SK-N-SH (cell line): ENCODE results near the gene PCIF1. TPM values are rescaled to one million over a fixed set of nuclear protein-coding genes. Genes with fewer than 3 reads are reported as not detected.

ENCODE experiments used
- CTCF ChIA-PET: fragments of 300-600, 350-600 bp; formaldehyde crosslinking; extraction: SDS; loops from one replicate; lab custom pipeline; 2021; lab: Yijun Ruan, JAX
- POLR2A ChIA-PET: fragments of 350-600 bp; sonication (Branson Sonifier 250); formaldehyde crosslinking; extraction: SDS; loops from one replicate; lab custom pipeline; 2020; ENCODE audit warnings: antibody characterized with exemption, inconsistent platforms; lab: Yijun Ruan, JAX
- DNase-seq: peaks from one replicate; pipeline ENCODE4 v3.0.0; 2012
- H2AFZ ChIP-seq: fragments of 200-600 bp; sonication (generic); 2 replicates; pipeline ENCODE4 v1.8.1; 2016; ENCODE audit warnings: antibody characterized with exemption, mild to moderate bottlenecking, low read depth
- H3F3A ChIP-seq: fragments of 200-600 bp; sonication (generic); replicated peaks from 2 replicates; pipeline ENCODE3; 2016; ENCODE audit warnings: antibody characterized with exemption, mild to moderate bottlenecking; ENCODE audit not compliant: insufficient read depth
- H3K27ac ChIP-seq, 2 experiments: fragments of 200-500 bp in 1 of 2; fragments of 200-600 bp in 1 of 2; sonication (Bioruptor generic) in 1 of 2; sonication (generic), shearing (Covaris generic) in 1 of 2; 2 replicates each; pipeline versions ENCODE4 v1.5.1 to v1.6.1; 2014 to 2016; ENCODE audit warnings: low read depth in 2 of 2, inconsistent platforms in 1 of 2, low read length in 1 of 2, mild to moderate bottlenecking in 1 of 2, mixed read lengths in 1 of 2
- H3K27me3 ChIP-seq: fragments of 200-600 bp; sonication (generic), shearing (Covaris generic); 2 replicates; pipeline ENCODE4 v1.6.1; 2016; ENCODE audit warnings: mixed run types; ENCODE audit not compliant: insufficient read depth
- H3K36me3 ChIP-seq, 2 experiments: fragments of 200-500 bp in 1 of 2; fragments of 200-600 bp in 1 of 2; sonication (Bioruptor generic) in 1 of 2; sonication (generic) in 1 of 2; replicated peaks in 1 of 2; 2 replicates each; pipeline versions ENCODE3 to v1.5.1; 2014 to 2016; ENCODE audit warnings: low read length in 1 of 2, mild to moderate bottlenecking in 1 of 2; ENCODE audit not compliant: insufficient read depth in 2 of 2, control insufficient read depth in 1 of 2
- H3K4me1 ChIP-seq, 2 experiments: fragments of 200-500 bp in 1 of 2; fragments of 200-600 bp in 1 of 2; sonication (Bioruptor generic) in 1 of 2; sonication (generic), shearing (Covaris generic) in 1 of 2; 2 replicates each; pipeline versions ENCODE4 v1.5.1 to v1.6.1; 2014 to 2016; ENCODE audit warnings: low read depth in 1 of 2, low read length in 1 of 2, mixed run types in 1 of 2; ENCODE audit not compliant: insufficient read depth in 2 of 2, control insufficient read depth in 1 of 2
- H3K4me2 ChIP-seq: fragments of 200-600 bp; sonication (generic), shearing (Covaris generic); 2 replicates; pipeline ENCODE4 v1.6.1; 2017; ENCODE audit warnings: mixed run types
- H3K4me3 ChIP-seq, 2 experiments: fragments of 200-500 bp in 1 of 2; fragments of 200-600 bp in 1 of 2; sonication (Bioruptor generic) in 1 of 2; sonication (generic), shearing (Covaris generic) in 1 of 2; 2 replicates each; pipeline versions ENCODE4 v1.5.1 to v1.8.1; 2014 to 2016; ENCODE audit warnings: low read depth in 2 of 2, inconsistent platforms in 1 of 2, low read length in 1 of 2, mild to moderate bottlenecking in 1 of 2, mixed read lengths in 1 of 2, moderate library complexity in 1 of 2
- H3K79me2 ChIP-seq: fragments of 200-600 bp; sonication (generic); 2 replicates; pipeline ENCODE4 v1.8.1; 2017; ENCODE audit warnings: mild to moderate bottlenecking; ENCODE audit not compliant: insufficient read depth
- H3K9ac ChIP-seq: fragments of 200-600 bp; sonication (generic); 2 replicates; pipeline ENCODE4 v1.6.1; 2017; ENCODE audit warnings: mixed run types
- H3K9me2 ChIP-seq: fragments of 200-600 bp; sonication (generic); 2 replicates; pipeline ENCODE4 v1.6.1; 2017; ENCODE audit warnings: mixed run types
- H3K9me3 ChIP-seq: fragments of 200-600 bp; sonication (generic); 2 replicates; pipeline ENCODE4 v1.6.1; 2017; ENCODE audit warnings: mixed run types, mild to moderate bottlenecking, moderate library complexity
- H4K20me1 ChIP-seq: fragments of 200-600 bp; sonication (generic); 2 replicates; pipeline ENCODE4 v1.6.1; 2017; ENCODE audit warnings: mild to moderate bottlenecking, mixed run types; ENCODE audit not compliant: insufficient read depth
- ELF1 ChIP-seq: IDR thresholded peaks from 2 replicates; pipeline ENCODE4 v1.4.0; 2012
- EZH2phosphoT487 ChIP-seq: fragments of 200-600 bp; sonication (generic); IDR thresholded peaks from 2 replicates; pipeline ENCODE4 v1.6.1; 2017; ENCODE audit warnings: low read depth, mixed run types, mild to moderate bottlenecking, antibody characterized with exemption, moderate library complexity, borderline replicate concordance
- FOSL2 ChIP-seq: IDR thresholded peaks from 2 replicates; pipeline ENCODE4 v1.4.0; 2012; ENCODE audit warnings: low read depth, mild to moderate bottlenecking, moderate library complexity, borderline replicate concordance
- IRF3 ChIP-seq: fragments of 150-350 bp; IDR thresholded peaks from 2 replicates; pipeline ENCODE4 v1.6.1; 2016; ENCODE audit warnings: mild to moderate bottlenecking, low read depth, low read length
- MEF2A ChIP-seq: IDR thresholded peaks from 2 replicates; pipeline ENCODE4 v1.4.0; 2012; ENCODE audit warnings: low read depth, borderline replicate concordance
- MXI1 ChIP-seq: IDR thresholded peaks from 2 replicates; pipeline ENCODE4 v1.6.1; 2012; ENCODE audit warnings: mild to moderate bottlenecking, low read depth, low read length, improper control_type of control experiment
- POLR2AphosphoS5 ChIP-seq: IDR thresholded peaks from 2 replicates; pipeline ENCODE4 v1.6.1; 2012; ENCODE audit warnings: low read depth, low read length
- RXRA ChIP-seq: IDR thresholded peaks from 2 replicates; pipeline ENCODE4 v1.4.0; 2012; ENCODE audit warnings: low read depth, mild to moderate bottlenecking, borderline replicate concordance
- SIN3A ChIP-seq: IDR thresholded peaks from 2 replicates; pipeline ENCODE4 v1.6.1; 2012; ENCODE audit warnings: low read depth, mild to moderate bottlenecking, low read length, moderate library complexity, borderline replicate concordance
- TCF12 ChIP-seq: IDR thresholded peaks from 2 replicates; pipeline ENCODE4 v1.4.0; 2012
- TEAD4 ChIP-seq: IDR thresholded peaks from 2 replicates; pipeline ENCODE4 v1.4.0; 2012; ENCODE audit warnings: mild to moderate bottlenecking, borderline replicate concordance; ENCODE audit not compliant: insufficient read depth
- USF1 ChIP-seq: IDR thresholded peaks from 2 replicates; pipeline ENCODE4 v1.4.0; 2012; ENCODE audit warnings: low read depth, borderline replicate concordance
- WGBS: methylation state at CpG from one replicate; pipeline ENCODE4 v1.1.6; 2017; ENCODE audit warnings: low lambda C conversion rate; 5-methylcytosine and 5-hydroxymethylcytosine counted together
- polyA plus RNA-seq, 3 experiments: library from polyadenylated mRNA; depleted of rRNA; stranded (reverse); fragments of >200 nt; gene quantifications; 2 replicates each; pipeline ENCODE4 v1.2.3, GENCODE V29; 2012

The PCIF1 gene
- polyA plus RNA-seq, 1 of the 3 experiments (the other 2 are of a cell fraction) = 23.1 TPM

GRCh38 chr20:45918182-45918737 lies 16.2 kb upstream of the PCIF1 start:
- H3K36me3 ChIP-seq = no peaks in the 10 kb centered on the region
- no peak overlapping the region for H3K4me3 ChIP-seq
- ChIA-PET CTCF (interaction anchor here (0.8 to 2.6 kb wide), 3 partner anchors 15 to 51 kb away, joined by 3 to 8 read pairs (median 7); no protein-coding TSS in a partner anchor), POLR2A (interaction anchor here (3.3 kb wide), 2 partner anchors 12 to 16 kb away, joined by 19 to 34 read pairs; partner anchors contain the start of gene PCIF1)
- H2AFZ ChIP-seq = peak overlapping the region; percentile 56; the same call in 1 of the 2 replicates
- no peak overlapping the region for H3K4me2 ChIP-seq
- no peak for DNase-seq
- H3K9me2 ChIP-seq = no peaks in the 10 kb centered on the region
- no peaks in the 10 kb centered on the region for H3K9me3 ChIP-seq
- peaks cover 0 to 12% of the 10 kb centered on the region in 2 experiments; a peak in 1 of 4 replicates for H3K4me1 ChIP-seq
- H3F3A ChIP-seq = peaks cover 5% of the 10 kb centered on the region
- H4K20me1 ChIP-seq = no peaks in the 10 kb centered on the region
- no peak overlapping the region for H3K27ac ChIP-seq
- no peaks in the 10 kb centered on the region for H3K27me3 ChIP-seq
- TF ChIP-seq ELF1 (no peak), FOSL2 (no peak), EZH2phosphoT487 (no peak), MEF2A (no peak), POLR2AphosphoS5 (no peak), RXRA (no peak), MXI1 (no peak), TCF12 (no peak), IRF3 (no peak), TEAD4 (no peak), SIN3A (no peak)
- TF ChIP-seq, all 33 proteins: peak for 0
- WGBS = 92% methylated on average over 5 of the region's 5 CpGs
- Histone ChIP-seq H3K79me2 (no peaks in the 10 kb centered on the region), H3K9ac (no peak overlapping the region)

- peak overlapping the region; percentile 40 to 71; a peak in 2 of 4 replicates for H3K27ac ChIP-seq
- H3K4me2 ChIP-seq = peak overlapping the region; percentile 58
- H3K4me1 ChIP-seq = peaks cover 0 to 12% of the 10 kb centered on the region in 2 experiments; a peak in 1 of 4 replicates
- WGBS = 86% methylated on average over 12 of the region's 12 CpGs
- no peaks in the 10 kb centered on the region for H4K20me1 ChIP-seq
- DNase-seq = no peak
- H3K9me3 ChIP-seq = no peaks in the 10 kb centered on the region
- CTCF ChIA-PET = interaction anchor here (0.6 to 2.6 kb wide), 7 partner anchors 9 to 50 kb away, joined by 3 to 10 read pairs (median 3); partner anchors contain the start of genes CTSA and NEURL2
- H2AFZ ChIP-seq = no peak overlapping the region
- no peak overlapping the region for H3K9ac ChIP-seq
- no peaks in the 10 kb centered on the region for H3K9me2 ChIP-seq
- H3K27me3 ChIP-seq = no peaks in the 10 kb centered on the region
- POLR2A ChIA-PET = interaction anchor here (0.9 to 3.3 kb wide), 4 partner anchors 8 to 15 kb away, joined by 3 to 34 read pairs (median 12); partner anchors contain the start of gene PCIF1
- H3K36me3 ChIP-seq = no peaks in the 10 kb centered on the region
- H3K4me3 ChIP-seq = no peak overlapping the region
- TF ChIP-seq USF1 (no peak), EZH2phosphoT487 (no peak)
- TF ChIP-seq, all 33 proteins: peak for 0
- Histone ChIP-seq H3F3A (peaks cover 5% of the 10 kb centered on the region), H3K79me2 (no peaks in the 10 kb centered on the region)
These were observed 15.5 kb upstream of the PCIF1 start for GRCh38 chr20:45918779-45919537.
